ENCODE measurements around the gene PTPRA. TPM values are rescaled to one million over a fixed set of nuclear protein-coding genes. Genes with fewer than 3 reads are reported as not detected.

The PTPRA gene
- total and polyA plus RNA-seq, 2 of the 4 experiments (the other 2 are of a cell fraction), result 35.0 to 50.0 TPM

- BruUV-seq (replicated peaks), result no TSS peak
- ATAC-seq (ENCODE audit: low read depth) (peak; percentile 95), DNase-seq (peak; percentile 75)
- Histone ChIP-seq H3K4me2 (ENCODE audit: low read depth, low read length) (no peak overlapping the region), H3K9me1 (ENCODE audit: insufficient read depth, low read length) (no peaks in the 10 kb centered on the region), H2BK120ac (ENCODE audit: low read depth, low read length) (no peak overlapping the region), H3K18ac (ENCODE audit: low read depth, low read length) (no peak overlapping the region), H3K14ac (replicated peaks; ENCODE audit: low read depth, low read length) (no peak overlapping the region), H3K56ac (ENCODE audit: extremely low read depth, insufficient read depth, low read length) (no peak overlapping the region), H4K91ac (ENCODE audit: insufficient read depth, low read depth, low read length) (no peak overlapping the region), H2BK5ac (ENCODE audit: low read depth, low read length, poor library complexity, severe bottlenecking) (no peak overlapping the region), H3K9ac (ENCODE audit: low read depth, low read length) (no peak overlapping the region), H2BK20ac (ENCODE audit: low read depth, low read length) (no peak overlapping the region), H2BK15ac (ENCODE audit: low read depth, low read length) (no peak overlapping the region), H3K23ac (ENCODE audit: low read depth, low read length) (no peak overlapping the region), H4K20me1 (ENCODE audit: insufficient read depth, low read length) (no peaks in the 10 kb centered on the region), H3K9me3 (ENCODE audit: control insufficient read depth, insufficient read depth, low read length) (no peaks in the 10 kb centered on the region), H3K4me1 (ENCODE audit: control insufficient read depth, insufficient read depth, low read length) (no peaks in the 10 kb centered on the region), H3K36me3 (ENCODE audit: control insufficient read depth, insufficient read depth, low read length) (peaks cover 14% of the 10 kb centered on the region), H3K4me3 (ENCODE audit: insufficient read depth, low read depth, low read length) (no peak overlapping the region), H2AFZ (replicated peaks; ENCODE audit: low read length, poor library complexity) (no peak overlapping the region), H3K27me3 (ENCODE audit: control insufficient read depth, insufficient read depth, low read length) (no peaks in the 10 kb centered on the region), H2AK5ac (ENCODE audit: low read depth, low read length) (no peak overlapping the region), H4K8ac (ENCODE audit: low read depth in 2 of 2, low read length in 2 of 2) (no peak overlapping the region), H4K5ac (ENCODE audit: low read depth, low read length) (no peak overlapping the region), H3K79me1 (ENCODE audit: low read depth in 1 of 2, low read length in 2 of 2) (no peaks in the 10 kb centered on the region), H2AK9ac (replicated peaks; ENCODE audit: low read depth, low read length, poor library complexity) (no peak overlapping the region), H3K4ac (ENCODE audit: low read depth, low read length) (no peak overlapping the region), H3K27ac (ENCODE audit: insufficient read depth, low read length) (no peak overlapping the region)
- WGBS, 2 experiments (ENCODE audit: extremely low coverage in 2 of 2, insufficient read length in 1 of 2), result 44% methylated on average over 3 of the region's 7 CpGs; no CpG with 5 or more reads in 1 of the 2 experiments
- in situ Hi-C loops (cut with MboI; ENCODE audit: low sequenced_read_pairs) (no loop called here), intact Hi-C loops (cut with micrococcal nuclease) (loop anchor here (1.0 to 2.0 kb wide), 5 partner anchors 122 to 312 kb away; no protein-coding TSS in a partner anchor), dilution Hi-C loops (cut with HindIII; ENCODE audit: low sequenced_read_pairs, unreplicated experiment) (no loop called here)
- CTCF ChIA-PET, result interaction anchor here (0.7 to 1.5 kb wide), 13 partner anchors 11 to 793 kb away, joined by 3 to 6 read pairs (median 3); partner anchors contain the start of gene PTPRA
- peak; percentile 77 for TF ChIP-seq RAD21 (IDR thresholded peaks at IDR 0.05; ENCODE audit: low read length)
- TF ChIP-seq SMC3 (IDR thresholded peaks at IDR 0.05; ENCODE audit: low read depth, low read length), result peak; percentile 67
- TF ChIP-seq BHLHE40 (IDR thresholded peaks at IDR 0.05; ENCODE audit: low read depth, low read length), result no peak
- TF ChIP-seq CTCF (conservative IDR thresholded peaks at IDR 0.05; ENCODE audit: low read depth, low read length), result peak; percentile 74
- TF ChIP-seq FOS (IDR thresholded peaks at IDR 0.05; ENCODE audit: low read depth, low read length), result no peak
- POLR2A ChIA-PET (ENCODE audit: unreplicated experiment), result no interaction called here
Observed at GRCh38 chr20:3000852-3001523, 127.7 kb downstream of the PTPRA start.

Data from IMR-90 (cell line).